PC-3 (cell line): ENCODE measurements around the gene TSPAN1. TPM values are rescaled to one million over a fixed set of nuclear protein-coding genes. Genes with fewer than 3 reads are reported as not detected.

Source experiments
- ATAC-seq: fragments of 200-7000 bp; cut with Tn5 transposase; 2 replicates; pipeline ENCODE4 v1.9.1; 2020; ENCODE audit warnings: mild to moderate bottlenecking, moderate library complexity
- BruUV-seq: library from RNA; stranded (reverse); fragments of 400-500 nt; replicated peaks from 2 replicates; lab custom pipeline; 2021; lab: Mats Ljungman, UMichigan
- CTCF ChIA-PET: fragments of 300-600 bp; sonication (Branson Sonifier 250); formaldehyde crosslinking; loops from one replicate; lab custom pipeline; 2022; ENCODE audit warnings: antibody characterized with exemption; lab: Charles Lee
- POLR2A ChIA-PET: fragments of 300-600 bp; sonication (Branson Sonifier 250); formaldehyde crosslinking; loops from one replicate; lab custom pipeline; 2022; ENCODE audit warnings: antibody characterized with exemption; ENCODE audit not compliant: unreplicated experiment; lab: Charles Lee
- DNase-seq: peaks from one replicate; pipeline ENCODE4 v3.0.0-alpha.2; 2015
- H2AFZ ChIP-seq: fragments of 300-600 bp; sonication (generic); 2 replicates; pipeline ENCODE4 v1.6.0; 2016; ENCODE audit warnings: antibody characterized with exemption, low read length
- H3F3A ChIP-seq: fragments of 300-600 bp; sonication (generic); one replicate; pipeline ENCODE4 v1.6.0; 2017; ENCODE audit warnings: antibody characterized with exemption, low read length, control low read depth, mild to moderate bottlenecking; ENCODE audit not compliant: unreplicated experiment
- H3K27ac ChIP-seq: fragments of 300-600 bp; sonication (generic); 2 replicates; pipeline ENCODE4 v1.5.1; 2016; ENCODE audit warnings: mild to moderate bottlenecking, low read length
- H3K27me3 ChIP-seq: fragments of 300-600 bp; sonication (generic); 2 replicates; pipeline ENCODE4 v1.6.1; 2016; ENCODE audit warnings: low read length, mixed read lengths
- H3K36me3 ChIP-seq: fragments of 300-600 bp; sonication (generic); 2 replicates; pipeline ENCODE4 v1.6.1; 2016; ENCODE audit warnings: low read depth, mixed run types, low read length, mixed read lengths
- H3K4me1 ChIP-seq: fragments of 300-600 bp; sonication (generic); 2 replicates; pipeline ENCODE4 v1.5.1; 2016; ENCODE audit warnings: low read length; ENCODE audit not compliant: insufficient read depth
- H3K4me2 ChIP-seq: fragments of 300-600 bp; sonication (generic); 2 replicates; pipeline ENCODE4 v1.6.0; 2016; ENCODE audit warnings: low read length
- H3K4me3 ChIP-seq: fragments of 300-600 bp; sonication (generic); 2 replicates; pipeline ENCODE4 v1.5.1; 2016; ENCODE audit warnings: mild to moderate bottlenecking, low read length, mixed read lengths
- H3K79me2 ChIP-seq: fragments of 300-600 bp; sonication (generic); 2 replicates; pipeline ENCODE4 v1.6.1; 2017; ENCODE audit warnings: low read length, mixed read lengths
- H3K9ac ChIP-seq: fragments of 300-600 bp; sonication (generic); 2 replicates; pipeline ENCODE4 v1.6.0; 2016; ENCODE audit warnings: mild to moderate bottlenecking, low read length
- H3K9me2 ChIP-seq: fragments of 300-600 bp; sonication (generic); replicated peaks from 2 replicates; pipeline ENCODE4 v1.6.1; 2016; ENCODE audit warnings: mixed run types, low read length, mixed read lengths
- H3K9me3 ChIP-seq: fragments of 300-600 bp; sonication (generic); 2 replicates; pipeline ENCODE4 v1.6.1; 2016; ENCODE audit warnings: low read length, mixed read lengths
- H4K20me1 ChIP-seq: fragments of 300-600 bp; sonication (generic); 2 replicates; pipeline ENCODE4 v1.6.1; 2016; ENCODE audit warnings: low read length, mixed read lengths
- EZH2 ChIP-seq: fragments of 300-600 bp; sonication (generic); IDR thresholded peaks from one replicate; pipeline ENCODE4 v1.6.1; 2017; ENCODE audit warnings: antibody characterized with exemption, mild to moderate bottlenecking, low read length; ENCODE audit not compliant: unreplicated experiment
- EZH2phosphoT487 ChIP-seq: fragments of 300-600 bp; sonication (generic); IDR thresholded peaks from 2 replicates; pipeline ENCODE4 v1.6.1; 2018; ENCODE audit warnings: mild to moderate bottlenecking, antibody characterized with exemption, low read length, borderline replicate concordance
- intact Hi-C: fragments of 100-400 bp; cut with micrococcal nuclease; formaldehyde crosslinking; loops from 2 replicates; pipeline ENCODE4 v1.9.0; 2023
- total RNA-seq: library from RNA; depleted of rRNA; stranded (reverse); fragments of >200 nt; gene quantifications from 2 replicates; pipeline ENCODE4 v1.2.3, GENCODE V29; 2014
- TF ChIP-seq, protein P1 (sequence below): fragments of 300-600 bp; sonication (generic); conservative IDR thresholded peaks from 2 replicates; pipeline ENCODE4 v1.5.1; 2017; ENCODE audit warnings: antibody characterized with exemption, low read depth, mild to moderate bottlenecking, low read length

TSPAN1 gene
- total RNA-seq, 1 experiment from 2014 or later = 33.7 TPM

DNA sequence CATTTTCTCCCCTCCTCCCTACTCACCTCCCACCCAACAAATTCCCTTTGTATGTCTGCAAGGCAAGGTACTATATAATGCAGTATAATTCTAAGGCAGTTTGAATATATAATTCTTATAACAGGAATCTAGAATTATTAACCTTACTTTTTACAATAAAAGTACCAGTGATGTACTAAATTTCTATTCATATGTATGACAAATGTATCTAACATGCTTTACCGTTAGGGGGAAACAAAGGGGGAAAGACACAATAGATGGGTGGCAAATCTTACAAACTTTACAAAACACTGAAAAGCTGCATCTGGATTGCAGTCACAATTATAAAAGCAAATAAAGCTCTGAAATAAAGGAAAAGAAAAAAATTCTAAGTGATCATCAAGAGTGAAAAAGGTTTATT is 44.8 kb upstream of the TSPAN1 start:
- POLR2A ChIA-PET = no interaction called here
- Histone ChIP-seq H3K4me1 (peaks cover 37% of the 10 kb centered on the region), H3K4me3 (peak overlapping the region; percentile 95)

DNA sequence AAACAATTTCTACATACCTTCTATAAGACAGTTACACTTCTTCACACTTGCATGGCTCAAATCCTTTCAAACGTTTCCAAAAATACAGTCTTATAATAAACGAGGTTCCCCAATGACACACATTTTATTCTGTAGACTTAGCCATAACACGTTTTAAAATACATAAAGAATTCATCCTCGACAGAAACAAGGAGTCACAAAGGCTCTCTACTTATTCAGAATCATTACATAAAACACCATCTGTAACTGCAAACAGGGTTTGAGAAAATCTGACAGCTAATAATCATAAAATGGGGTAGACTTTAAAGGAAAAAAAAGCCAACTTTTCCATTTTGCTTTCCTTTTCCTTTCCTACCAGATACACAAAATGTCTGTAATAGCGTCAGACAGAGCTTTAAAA is 44.3 kb upstream of the TSPAN1 start:
- peaks cover 42% of the 10 kb centered on the region for H3K4me1 ChIP-seq
- no peaks in the 10 kb centered on the region for H3K9me3 ChIP-seq
- TF ChIP-seq EZH2phosphoT487 (no peak), EZH2 (no peak)
- TF ChIP-seq, protein P1, sequence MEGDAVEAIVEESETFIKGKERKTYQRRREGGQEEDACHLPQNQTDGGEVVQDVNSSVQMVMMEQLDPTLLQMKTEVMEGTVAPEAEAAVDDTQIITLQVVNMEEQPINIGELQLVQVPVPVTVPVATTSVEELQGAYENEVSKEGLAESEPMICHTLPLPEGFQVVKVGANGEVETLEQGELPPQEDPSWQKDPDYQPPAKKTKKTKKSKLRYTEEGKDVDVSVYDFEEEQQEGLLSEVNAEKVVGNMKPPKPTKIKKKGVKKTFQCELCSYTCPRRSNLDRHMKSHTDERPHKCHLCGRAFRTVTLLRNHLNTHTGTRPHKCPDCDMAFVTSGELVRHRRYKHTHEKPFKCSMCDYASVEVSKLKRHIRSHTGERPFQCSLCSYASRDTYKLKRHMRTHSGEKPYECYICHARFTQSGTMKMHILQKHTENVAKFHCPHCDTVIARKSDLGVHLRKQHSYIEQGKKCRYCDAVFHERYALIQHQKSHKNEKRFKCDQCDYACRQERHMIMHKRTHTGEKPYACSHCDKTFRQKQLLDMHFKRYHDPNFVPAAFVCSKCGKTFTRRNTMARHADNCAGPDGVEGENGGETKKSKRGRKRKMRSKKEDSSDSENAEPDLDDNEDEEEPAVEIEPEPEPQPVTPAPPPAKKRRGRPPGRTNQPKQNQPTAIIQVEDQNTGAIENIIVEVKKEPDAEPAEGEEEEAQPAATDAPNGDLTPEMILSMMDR = no peak
- intact Hi-C loops = loop anchor here (1.0 to 2.0 kb wide), 2 partner anchors 48 to 91 kb away; no protein-coding TSS in a partner anchor
- H3K9ac ChIP-seq = peak overlapping the region; percentile 87
- peak overlapping the region; percentile 88 for H3K4me2 ChIP-seq
- no peaks in the 10 kb centered on the region for H3K27me3 ChIP-seq
- BruUV-seq = no TSS peak
- H3K79me2 ChIP-seq = peaks cover 65% of the 10 kb centered on the region
- peaks cover 12% of the 10 kb centered on the region; the same call in 1 of the 2 replicates for H4K20me1 ChIP-seq
- H3K27ac ChIP-seq = no peak overlapping the region
- DNase-seq (no peak), ATAC-seq (no peak)
- H2AFZ ChIP-seq = no peak overlapping the region
- peaks cover 3% of the 10 kb centered on the region; the same call in 1 of the 2 replicates for H3K36me3 ChIP-seq
- CTCF ChIA-PET = no interaction called here
- no peaks in the 10 kb centered on the region for H3K9me2 ChIP-seq
- no peaks in the 10 kb centered on the region for H3F3A ChIP-seq
- POLR2A ChIA-PET = interaction anchor here (0.7 kb wide), 1 partner anchor 612 kb away, joined by 3 read pairs; no protein-coding TSS in a partner anchor
- peak overlapping the region; percentile 95 for H3K4me3 ChIP-seq

More for the DNA sequence above, 44.8 kb upstream of the TSPAN1 start:
- Histone ChIP-seq H3K9ac (peak overlapping the region; percentile 87), H2AFZ (no peak overlapping the region), H3K27me3 (no peaks in the 10 kb centered on the region), H4K20me1 (peaks cover 12% of the 10 kb centered on the region; the same call in 1 of the 2 replicates), H3K79me2 (peaks cover 70% of the 10 kb centered on the region), H3K4me2 (peak overlapping the region; percentile 88), H3K27ac (no peak overlapping the region), H3K9me2 (no peaks in the 10 kb centered on the region), H3K9me3 (no peaks in the 10 kb centered on the region), H3K36me3 (peaks cover 3% of the 10 kb centered on the region; the same call in 1 of the 2 replicates), H3F3A (no peaks in the 10 kb centered on the region)
- intact Hi-C loops = loop anchor here (1.0 to 2.0 kb wide), 2 partner anchors 49 to 91 kb away; no protein-coding TSS in a partner anchor
- ATAC-seq = no peak
- TF ChIP-seq, protein P1 = peak; percentile 28; the same call in 1 of the 2 replicates
- no peak for TF ChIP-seq EZH2phosphoT487
- CTCF ChIA-PET = interaction anchor here (0.7 kb wide), 1 partner anchor 51 kb away, joined by 4 read pairs; no protein-coding TSS in a partner anchor
- peak; percentile 17 for DNase-seq
- BruUV-seq = no TSS peak

DNA sequence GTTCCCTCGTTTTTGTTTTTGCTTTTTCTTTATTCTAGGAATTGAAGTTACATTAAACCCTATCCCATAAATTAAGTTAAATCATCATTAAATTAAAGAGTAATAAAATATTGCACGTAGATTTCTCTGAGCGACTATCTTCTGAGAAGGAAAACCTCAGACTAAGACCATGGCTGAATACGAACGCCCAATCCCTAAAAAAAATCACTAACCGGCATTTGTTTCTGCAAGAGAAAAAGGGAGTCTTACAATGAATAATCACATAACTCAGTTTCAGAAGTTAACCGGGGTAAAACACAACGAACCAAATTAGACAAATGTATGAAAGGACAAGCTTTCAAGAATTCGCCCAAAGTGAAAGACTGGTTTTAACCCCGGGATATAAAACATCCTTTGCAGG is 43.8 kb upstream of the TSPAN1 start:
- intact Hi-C loops = loop anchor here (2.0 kb wide), 1 partner anchor 48 kb away; no protein-coding TSS in a partner anchor
- peak overlapping the region; percentile 88 for H3K4me2 ChIP-seq
- H3K27ac ChIP-seq = no peak overlapping the region
- ChIA-PET POLR2A (interaction anchor here (0.7 kb wide), 2 partner anchors 52 to 612 kb away, joined by 3 to 5 read pairs; no protein-coding TSS in a partner anchor), CTCF (interaction anchor here (0.6 kb wide), 1 partner anchor 92 kb away, joined by 3 read pairs; no protein-coding TSS in a partner anchor)
- BruUV-seq = no TSS peak
- H3F3A ChIP-seq = no peaks in the 10 kb centered on the region
- peaks cover 62% of the 10 kb centered on the region for H3K79me2 ChIP-seq
- H3K9me2 ChIP-seq = no peaks in the 10 kb centered on the region
- H2AFZ ChIP-seq = no peak overlapping the region
- no peak for ATAC-seq
- H3K9ac ChIP-seq = peak overlapping the region; percentile 87
- no peaks in the 10 kb centered on the region for H3K9me3 ChIP-seq
- peaks cover 12% of the 10 kb centered on the region; the same call in 1 of the 2 replicates for H4K20me1 ChIP-seq
- TF ChIP-seq EZH2phosphoT487 (no peak), EZH2 (no peak)
- TF ChIP-seq, protein P1 = no peak
- H3K27me3 ChIP-seq = no peaks in the 10 kb centered on the region
- H3K36me3 ChIP-seq = peaks cover 3% of the 10 kb centered on the region; the same call in 1 of the 2 replicates
- H3K4me1 ChIP-seq = peaks cover 47% of the 10 kb centered on the region
- peak; percentile 24 for DNase-seq
- peak overlapping the region; percentile 95 for H3K4me3 ChIP-seq
